Measurements from ENCODE around the gene GNB5. TPM values are rescaled to one million over a fixed set of nuclear protein-coding genes. Genes with fewer than 3 reads are reported as not detected.
A peak's percentile ranks its signal among the peaks of the same experiment; 100 is the strongest.

GNB5 gene
- total RNA-seq, 1 donor from 2014 or later: 21.6 TPM

GRCh38 chr15:52146776-52147175 is 44.4 kb downstream of the GNB5 start:
- no peak for DNase-seq (ENCODE audit: low read depth)

GRCh38 chr15:52146261-52146660 is 44.9 kb downstream of the GNB5 start:
- DNase-seq (ENCODE audit: low read depth): no peak

GRCh38 chr15:52144656-52145178 is 46.5 kb downstream of the GNB5 start:
- DNase-seq (ENCODE audit: low read depth): peak; percentile 50

GRCh38 chr15:52143873-52144272 is 47.3 kb downstream of the GNB5 start:
- peak; percentile 95 for DNase-seq (ENCODE audit: low read depth)

GRCh38 chr15:52140646-52141045 is 50.5 kb downstream of the GNB5 start:
- DNase-seq (ENCODE audit: low read depth): no peak

- DNase-seq (ENCODE audit: low read depth): peak; percentile 80
Measured at GRCh38 chr15:52139599-52140462, 51.4 kb downstream of the GNB5 start.

GRCh38 chr15:52137432-52138357 is 53.5 kb downstream of the GNB5 start:
- no peak for DNase-seq (ENCODE audit: low read depth)

- DNase-seq (ENCODE audit: low read depth): peak; percentile 49
Measured at GRCh38 chr15:52136442-52136980, 54.7 kb downstream of the GNB5 start.

- no peak for DNase-seq (ENCODE audit: low read depth)
Measured at GRCh38 chr15:52134502-52135144, 56.6 kb downstream of the GNB5 start.

GRCh38 chr15:52133510-52134220 is 57.5 kb downstream of the GNB5 start:
- no peak for DNase-seq (ENCODE audit: low read depth)

GRCh38 chr15:52132066-52132465 is 59.1 kb downstream of the GNB5 start:
- DNase-seq (ENCODE audit: low read depth): no peak

- DNase-seq (ENCODE audit: low read depth): no peak
Measured at GRCh38 chr15:52128568-52128967, 62.6 kb downstream of the GNB5 start.

GRCh38 chr15:52124270-52124880 is 66.8 kb downstream of the GNB5 start:
- no peak for DNase-seq (ENCODE audit: low read depth)

GRCh38 chr15:52121896-52122295 is 69.3 kb downstream of the GNB5 start:
- peak; percentile 57 for DNase-seq (ENCODE audit: low read depth)

- no peak for DNase-seq (ENCODE audit: low read depth)
Measured at GRCh38 chr15:52121006-52121405, 70.2 kb downstream of the GNB5 start.

GRCh38 chr15:52120488-52120887 is 70.7 kb downstream of the GNB5 start:
- DNase-seq (ENCODE audit: low read depth): peak; percentile 63

- DNase-seq (ENCODE audit: low read depth): no peak
Measured at GRCh38 chr15:52118969-52119749, 72.0 kb downstream of the GNB5 start.

- DNase-seq (ENCODE audit: low read depth): no peak
Measured at GRCh38 chr15:52117549-52117948, 73.6 kb downstream of the GNB5 start.

Data from myocyte (in vitro differentiated cells).